Lung (tissue), 12 donors: ENCODE measurements around the gene CES3. TPM values are rescaled to one million over a fixed set of nuclear protein-coding genes. Genes with fewer than 3 reads are reported as not detected.

Experiments used
- ATAC-seq: fragments of 200-7000 bp; cut with Tn5 transposase; one replicate; pipeline ENCODE4 v1.9.1; 2020; ENCODE audit warnings: moderate number of reproducible peaks; ENCODE audit not compliant: insufficient read depth, low FRiP score
- DNase-seq, 3 donors: peaks; one replicate each; pipeline ENCODE4 v3.0.0-alpha.2; 2013 to 2017
- H3K27ac ChIP-seq, 2 donors: one replicate each; pipeline ENCODE4 v1.5.1; 2013; ENCODE audit warnings: mild to moderate bottlenecking in 2 of 2, moderate library complexity in 2 of 2, control low read depth in 1 of 2, inconsistent platforms in 1 of 2, low read depth in 1 of 2, low read length in 1 of 2
- H3K27me3 ChIP-seq, 3 donors: one replicate each; pipeline ENCODE4 v1.5.1; 2013; ENCODE audit warnings: low read length in 2 of 3; ENCODE audit not compliant: control insufficient read depth in 3 of 3, insufficient read depth in 3 of 3
- H3K36me3 ChIP-seq, 4 donors: one replicate each; pipeline ENCODE4 v1.5.1; 2013; ENCODE audit warnings: low read length in 4 of 4, mild to moderate bottlenecking in 1 of 4, moderate library complexity in 1 of 4; ENCODE audit not compliant: control insufficient read depth in 4 of 4, insufficient read depth in 4 of 4
- H3K4me1 ChIP-seq, 5 donors: one replicate each; pipeline ENCODE4 v1.5.1; 2013; ENCODE audit warnings: low read length in 5 of 5, mild to moderate bottlenecking in 2 of 5, moderate library complexity in 1 of 5; ENCODE audit not compliant: control insufficient read depth in 5 of 5, insufficient read depth in 5 of 5
- H3K4me3 ChIP-seq: one replicate; pipeline ENCODE4 v1.5.1; 2013; ENCODE audit warnings: mild to moderate bottlenecking, control low read depth, moderate library complexity
- H3K9ac ChIP-seq, 2 donors: one replicate each; pipeline ENCODE4 v1.5.1; 2013; ENCODE audit warnings: low read length in 2 of 2, control low read depth in 1 of 2; ENCODE audit not compliant: insufficient read depth in 1 of 2
- H3K9me3 ChIP-seq, 4 donors: one replicate each; pipeline ENCODE4 v1.5.1; 2013; ENCODE audit warnings: low read length in 3 of 4, mild to moderate bottlenecking in 1 of 4, moderate library complexity in 1 of 4; ENCODE audit not compliant: control insufficient read depth in 4 of 4, insufficient read depth in 3 of 4
- WGBS, 2 donors: extraction: QIAGEN DNeasy Blood & Tissue Kit; methylation state at CpG; one replicate each; pipeline ENCODE4 v1.1.7; 2013; 5-methylcytosine and 5-hydroxymethylcytosine counted together
- polyA plus RNA-seq, 2 donors: library from polyadenylated mRNA; stranded (reverse); fragments of 200-250 nt; gene quantifications; one replicate each; pipeline ENCODE4 v1.2.1, GENCODE V29; 2013
- total RNA-seq, 2 donors: library from RNA; depleted of rRNA in 1 of 2; stranded (reverse); fragments of >200 nt in 1 of 2; gene quantifications; one replicate each; pipeline ENCODE4 v1.2.1, GENCODE V29; 2014 to 2021
- TF ChIP-seq, protein P1 (sequence below): IDR thresholded peaks from 2 replicates; pipeline ENCODE4 v1.5.1; 2012; ENCODE audit warnings: mild to moderate bottlenecking; ENCODE audit errors: control extremely low read depth, extremely low read depth
- donor health status: control.
- donor health status: control.
- donor health status: Bipolar disorder and iron deficiency.
- donor health status: healthy.
- donor health status: DM: yes; HTN: yes; CAD: no.

Gene CES3
- total and polyA plus RNA-seq, 4 donors, result 0.57 to 2.6 (median 0.91) TPM

DNA sequence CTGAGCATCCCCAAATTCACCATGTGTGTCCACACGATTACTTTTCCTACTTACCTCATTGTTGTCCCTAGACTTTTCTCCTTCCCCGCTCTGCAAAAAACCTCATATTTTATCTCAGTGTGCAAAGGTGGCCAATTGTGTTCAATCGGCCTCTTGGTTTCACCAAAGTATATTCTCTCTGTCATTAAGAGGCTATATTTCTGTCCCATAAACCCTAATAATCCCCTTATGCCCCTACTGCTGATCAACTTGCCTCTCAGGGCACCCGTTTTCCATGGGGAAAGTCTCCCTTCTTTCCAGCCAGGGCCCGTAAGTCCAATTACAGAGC is 14.1 kb upstream of the CES3 start:
- TF ChIP-seq, protein P1, sequence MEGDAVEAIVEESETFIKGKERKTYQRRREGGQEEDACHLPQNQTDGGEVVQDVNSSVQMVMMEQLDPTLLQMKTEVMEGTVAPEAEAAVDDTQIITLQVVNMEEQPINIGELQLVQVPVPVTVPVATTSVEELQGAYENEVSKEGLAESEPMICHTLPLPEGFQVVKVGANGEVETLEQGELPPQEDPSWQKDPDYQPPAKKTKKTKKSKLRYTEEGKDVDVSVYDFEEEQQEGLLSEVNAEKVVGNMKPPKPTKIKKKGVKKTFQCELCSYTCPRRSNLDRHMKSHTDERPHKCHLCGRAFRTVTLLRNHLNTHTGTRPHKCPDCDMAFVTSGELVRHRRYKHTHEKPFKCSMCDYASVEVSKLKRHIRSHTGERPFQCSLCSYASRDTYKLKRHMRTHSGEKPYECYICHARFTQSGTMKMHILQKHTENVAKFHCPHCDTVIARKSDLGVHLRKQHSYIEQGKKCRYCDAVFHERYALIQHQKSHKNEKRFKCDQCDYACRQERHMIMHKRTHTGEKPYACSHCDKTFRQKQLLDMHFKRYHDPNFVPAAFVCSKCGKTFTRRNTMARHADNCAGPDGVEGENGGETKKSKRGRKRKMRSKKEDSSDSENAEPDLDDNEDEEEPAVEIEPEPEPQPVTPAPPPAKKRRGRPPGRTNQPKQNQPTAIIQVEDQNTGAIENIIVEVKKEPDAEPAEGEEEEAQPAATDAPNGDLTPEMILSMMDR, result no peak

DNA sequence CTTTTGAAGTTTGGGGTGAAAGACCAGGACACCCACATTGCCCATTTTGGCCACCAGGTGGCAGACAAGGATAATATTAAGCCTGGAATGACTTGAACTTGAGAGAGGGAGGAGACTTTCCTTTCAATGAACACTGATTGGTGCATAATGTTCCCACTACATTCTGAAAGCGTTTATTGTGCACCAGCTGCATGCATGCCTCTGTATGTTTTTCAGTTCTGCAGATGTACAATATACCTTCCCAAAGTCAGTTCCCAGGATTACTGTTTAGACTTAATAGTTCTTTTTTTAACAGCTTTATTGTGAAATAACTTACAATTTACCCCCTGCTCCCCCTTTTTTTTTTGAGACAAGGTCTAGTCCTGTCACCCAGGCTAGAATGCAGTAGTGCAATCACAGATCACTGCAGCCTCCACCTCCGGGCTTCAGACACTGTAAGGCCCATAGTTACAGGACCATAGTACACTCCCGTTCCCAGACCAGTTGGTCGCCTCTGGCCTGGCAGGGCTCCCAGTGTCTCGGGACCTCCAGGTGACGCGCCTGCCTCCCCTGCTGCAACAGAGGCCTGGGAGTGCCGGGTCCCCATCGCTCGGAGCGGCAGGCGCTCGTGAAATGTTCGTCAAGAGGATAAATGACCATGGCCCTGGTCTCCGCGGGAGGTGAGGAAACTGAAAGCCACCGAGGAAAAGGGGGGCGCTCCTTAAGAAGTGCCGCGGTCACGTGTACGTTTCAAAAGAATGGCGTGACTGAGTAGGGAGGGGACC is 13.6 kb upstream of the CES3 start:
- H3K9me3 ChIP-seq, result no peaks in the 10 kb centered on the region
- peaks cover 0 to 37% (median 25%) of the 10 kb centered on the region in 3 donors for H3K27me3 ChIP-seq
- ATAC-seq, result peak; percentile 77
- no peak overlapping the region for H3K9ac ChIP-seq
- WGBS, 2 donors, result 0 to 1% methylated on average over 21 to 22 of the region's 23 CpGs
- TF ChIP-seq, protein P1, result peak; percentile 96
- peak overlapping the region; percentile 20 for H3K4me3 ChIP-seq
- peak; percentile 85 to 91 (median 87) for DNase-seq
- peaks cover 0 to 21% (median 6%) of the 10 kb centered on the region in 5 donors for H3K4me1 ChIP-seq
- no peak overlapping the region for H3K27ac ChIP-seq
- H3K36me3 ChIP-seq, result peaks cover 2 to 16% (median 9%) of the 10 kb centered on the region in 4 donors

More for the DNA sequence above, 14.1 kb upstream of the CES3 start:
- ATAC-seq, result no peak
- H3K36me3 ChIP-seq, result peaks cover 4 to 22% (median 12%) of the 10 kb centered on the region in 4 donors
- no peak overlapping the region for H3K4me3 ChIP-seq
- no peaks in the 10 kb centered on the region for H3K9me3 ChIP-seq
- H3K4me1 ChIP-seq, result peaks cover 0 to 21% (median 6%) of the 10 kb centered on the region in 5 donors
- peaks cover 0 to 37% (median 25%) of the 10 kb centered on the region in 3 donors for H3K27me3 ChIP-seq
- H3K27ac ChIP-seq, result no peak overlapping the region
- 34 to 43% methylated on average over 5 of the region's 5 CpGs for WGBS, 2 donors
- no peak overlapping the region for H3K9ac ChIP-seq
- DNase-seq, result no peak

DNA sequence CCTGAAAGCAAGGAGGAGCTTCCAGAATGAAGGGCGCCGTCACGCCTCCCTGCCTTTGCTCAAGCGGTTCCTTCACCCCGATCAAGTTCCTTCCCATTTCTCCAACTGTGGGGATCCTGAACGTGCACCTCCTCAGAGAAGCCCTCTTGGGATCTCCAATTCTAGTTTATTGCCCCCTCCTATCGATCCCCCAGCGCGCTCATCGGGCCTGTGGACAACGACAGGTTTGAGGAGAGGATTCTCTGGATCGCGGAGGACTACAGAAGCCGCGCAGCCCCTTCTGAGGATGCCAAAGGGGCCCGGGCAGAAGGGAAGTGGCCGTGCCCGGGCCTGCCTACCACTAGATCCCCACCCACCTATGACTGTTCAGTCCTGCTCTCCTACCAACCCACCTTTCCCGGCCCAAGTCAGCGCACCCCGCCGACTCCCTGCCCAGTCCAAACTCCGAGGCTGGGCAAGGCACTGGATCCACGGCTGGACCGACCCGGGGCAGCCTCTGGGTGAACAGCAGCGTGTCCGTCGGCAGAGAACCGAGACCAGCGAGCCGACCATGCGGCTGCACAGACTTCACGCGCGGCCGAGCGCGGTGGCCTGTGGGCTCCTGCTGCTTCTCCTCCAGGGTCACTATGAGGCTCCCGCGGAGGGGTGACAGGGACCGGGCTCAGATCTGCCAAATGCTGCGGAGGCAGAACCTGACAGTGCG is 12.8 kb upstream of the CES3 start:
- 2 to 3% methylated on average over 42 to 44 of the region's 44 CpGs for WGBS, 2 donors
- peak in 2 of 3 donors; percentile 23 to 32 for DNase-seq

More for the DNA sequence above, 12.8 kb upstream of the CES3 start:
- H3K27me3 ChIP-seq, result peaks cover 0 to 37% (median 25%) of the 10 kb centered on the region in 3 donors
- H3K9ac ChIP-seq, result peak overlapping the region in 1 of 2 donors; percentile 32
- TF ChIP-seq, protein P1, result no peak
- H3K4me3 ChIP-seq, result peak overlapping the region; percentile 6
- H3K4me1 ChIP-seq, result peaks cover 0 to 21% (median 6%) of the 10 kb centered on the region in 5 donors
- H3K27ac ChIP-seq, result no peak overlapping the region
- H3K9me3 ChIP-seq, result no peaks in the 10 kb centered on the region
- peak; percentile 24 for ATAC-seq
- H3K36me3 ChIP-seq, result peaks cover 0 to 8% (median 4%) of the 10 kb centered on the region in 4 donors
